ENCODE results near the gene PDE3B.

GRCh38 chr11:14705067-14705466, 61.5 kb downstream of the PDE3B start:
- TF ChIP-seq, protein P1, sequence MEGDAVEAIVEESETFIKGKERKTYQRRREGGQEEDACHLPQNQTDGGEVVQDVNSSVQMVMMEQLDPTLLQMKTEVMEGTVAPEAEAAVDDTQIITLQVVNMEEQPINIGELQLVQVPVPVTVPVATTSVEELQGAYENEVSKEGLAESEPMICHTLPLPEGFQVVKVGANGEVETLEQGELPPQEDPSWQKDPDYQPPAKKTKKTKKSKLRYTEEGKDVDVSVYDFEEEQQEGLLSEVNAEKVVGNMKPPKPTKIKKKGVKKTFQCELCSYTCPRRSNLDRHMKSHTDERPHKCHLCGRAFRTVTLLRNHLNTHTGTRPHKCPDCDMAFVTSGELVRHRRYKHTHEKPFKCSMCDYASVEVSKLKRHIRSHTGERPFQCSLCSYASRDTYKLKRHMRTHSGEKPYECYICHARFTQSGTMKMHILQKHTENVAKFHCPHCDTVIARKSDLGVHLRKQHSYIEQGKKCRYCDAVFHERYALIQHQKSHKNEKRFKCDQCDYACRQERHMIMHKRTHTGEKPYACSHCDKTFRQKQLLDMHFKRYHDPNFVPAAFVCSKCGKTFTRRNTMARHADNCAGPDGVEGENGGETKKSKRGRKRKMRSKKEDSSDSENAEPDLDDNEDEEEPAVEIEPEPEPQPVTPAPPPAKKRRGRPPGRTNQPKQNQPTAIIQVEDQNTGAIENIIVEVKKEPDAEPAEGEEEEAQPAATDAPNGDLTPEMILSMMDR (conservative IDR thresholded peaks at IDR 0.05), result no peak
- TF ChIP-seq ZFX (IDR thresholded peaks at IDR 0.05), result no peak
